HEK293 (cell line): ENCODE results near the gene TECPR2.

ENCODE experiments used
- BCL11A ChIP-seq: fragments of 450-650 bp; formaldehyde crosslinking; IDR thresholded peaks from 2 replicates; pipeline ENCODE4 v1.5.1; 2016; ENCODE audit warnings: low read depth, missing biosample characterization, missing genetic modification characterization
- HOXC10 ChIP-seq: sonication (generic); formaldehyde crosslinking; IDR thresholded peaks from 2 replicates; pipeline ENCODE4 v1.8.1; 2023; ENCODE audit warnings: mild to moderate bottlenecking, missing genetic modification reagents
- IKZF3 ChIP-seq: fragments of 450-650 bp; IDR thresholded peaks from 2 replicates; pipeline ENCODE4 v1.5.0; 2018; ENCODE audit warnings: missing biosample characterization, mild to moderate bottlenecking, missing genetic modification characterization, moderate library complexity
- KLF10 ChIP-seq: fragments of 450-650 bp; IDR thresholded peaks from 2 replicates; pipeline ENCODE4 v1.5.1; 2018; ENCODE audit warnings: missing biosample characterization, mild to moderate bottlenecking, missing genetic modification characterization
- KLF16 ChIP-seq: fragments of 450-650 bp; formaldehyde crosslinking; IDR thresholded peaks from 2 replicates; pipeline ENCODE4 v1.5.1; 2017; ENCODE audit warnings: missing biosample characterization, missing genetic modification characterization
- PRDM1 ChIP-seq: fragments of 450-650 bp; formaldehyde crosslinking; IDR thresholded peaks from 2 replicates; pipeline ENCODE4; 2016; ENCODE audit warnings: missing biosample characterization, missing genetic modification characterization
- SCRT1 ChIP-seq: fragments of 450-650 bp; formaldehyde crosslinking; IDR thresholded peaks from 2 replicates; pipeline ENCODE4 v1.5.1; 2016; ENCODE audit warnings: missing biosample characterization, missing genetic modification characterization, borderline replicate concordance
- YY1 ChIP-seq: fragments of 450-650 bp; formaldehyde crosslinking; IDR thresholded peaks from 2 replicates; pipeline ENCODE4 v1.5.1; 2018; ENCODE audit warnings: missing biosample characterization, missing genetic modification characterization
- ZNF140 ChIP-seq: fragments of 450-650 bp; formaldehyde crosslinking; IDR thresholded peaks from 2 replicates; pipeline ENCODE4 v1.5.1; 2016; ENCODE audit warnings: missing biosample characterization, missing genetic modification characterization
- ZNF184 ChIP-seq: fragments of 450-650 bp; IDR thresholded peaks from 2 replicates; pipeline ENCODE4 v1.5.1; 2018; ENCODE audit warnings: missing biosample characterization, mild to moderate bottlenecking, missing genetic modification characterization
- ZNF2 ChIP-seq: fragments of 450-650 bp; formaldehyde crosslinking; IDR thresholded peaks from 2 replicates; pipeline ENCODE4 v1.5.1; 2016; ENCODE audit warnings: missing biosample characterization, missing genetic modification characterization
- ZNF211 ChIP-seq: fragments of 450-650 bp; formaldehyde crosslinking; IDR thresholded peaks from 2 replicates; pipeline ENCODE4 v1.5.1; 2016; ENCODE audit warnings: low read depth, missing biosample characterization, missing genetic modification characterization
- ZNF239 ChIP-seq: fragments of 450-650 bp; formaldehyde crosslinking; IDR thresholded peaks from 2 replicates; pipeline ENCODE4 v1.5.1; 2016; ENCODE audit warnings: missing biosample characterization, missing genetic modification characterization
- ZNF341 ChIP-seq: fragments of 450-650 bp; formaldehyde crosslinking; IDR thresholded peaks from 2 replicates; pipeline ENCODE4; 2016; ENCODE audit warnings: low read depth, missing biosample characterization, missing genetic modification characterization
- ZNF354C ChIP-seq: fragments of 450-650 bp; formaldehyde crosslinking; IDR thresholded peaks from 2 replicates; pipeline ENCODE4 v1.5.1; 2016; ENCODE audit warnings: missing biosample characterization, missing genetic modification characterization, low read depth, borderline replicate concordance
- ZNF366 ChIP-seq: fragments of 450-650 bp; formaldehyde crosslinking; conservative IDR thresholded peaks from 2 replicates; pipeline ENCODE4 v1.5.1; 2016; ENCODE audit warnings: missing biosample characterization, missing genetic modification characterization
- ZNF433 ChIP-seq: fragments of 450-650 bp; formaldehyde crosslinking; IDR thresholded peaks from 2 replicates; pipeline ENCODE4 v1.5.1; 2016; ENCODE audit warnings: missing biosample characterization, missing genetic modification characterization, low read depth
- ZNF514 ChIP-seq: fragments of 450-650 bp; formaldehyde crosslinking; IDR thresholded peaks from 2 replicates; pipeline ENCODE4 v1.5.1; 2016; ENCODE audit warnings: missing biosample characterization, missing genetic modification characterization
- ZNF561 ChIP-seq: fragments of 450-650 bp; IDR thresholded peaks from 2 replicates; pipeline ENCODE4 v1.5.1; 2018; ENCODE audit warnings: missing biosample characterization, missing genetic modification characterization, borderline replicate concordance
- ZNF610 ChIP-seq: fragments of 450-650 bp; formaldehyde crosslinking; IDR thresholded peaks from 2 replicates; pipeline ENCODE4 v1.5.1; 2016; ENCODE audit warnings: missing biosample characterization, missing genetic modification characterization, borderline replicate concordance
- ZNF623 ChIP-seq: fragments of 450-650 bp; formaldehyde crosslinking; IDR thresholded peaks from 2 replicates; pipeline ENCODE4 v1.5.1; 2016; ENCODE audit warnings: missing biosample characterization, missing genetic modification characterization
- ZNF677 ChIP-seq: fragments of 450-650 bp; IDR thresholded peaks from 2 replicates; pipeline ENCODE4 v1.5.0; 2018; ENCODE audit warnings: missing biosample characterization, mild to moderate bottlenecking, missing genetic modification characterization, moderate library complexity
- ZNF76 ChIP-seq: fragments of 450-650 bp; formaldehyde crosslinking; IDR thresholded peaks from 2 replicates; pipeline ENCODE4; 2016; ENCODE audit warnings: low read depth, missing biosample characterization, missing genetic modification characterization, borderline replicate concordance
- TF ChIP-seq, protein P1 (sequence below): fragments of 450-650 bp; formaldehyde crosslinking; IDR thresholded peaks from 2 replicates; pipeline ENCODE4 v1.5.1; 2016; ENCODE audit warnings: missing biosample characterization, missing genetic modification characterization
- TF ChIP-seq, protein P2 (sequence below): fragments of 450-650 bp; formaldehyde crosslinking; IDR thresholded peaks from 2 replicates; pipeline ENCODE4; 2016; ENCODE audit warnings: missing biosample characterization, missing genetic modification characterization
- TF ChIP-seq, protein P3 (sequence below): fragments of 450-650 bp; formaldehyde crosslinking; IDR thresholded peaks from 2 replicates; pipeline ENCODE4 v1.5.1; 2016; ENCODE audit warnings: missing biosample characterization, missing genetic modification characterization
- TF ChIP-seq, protein P4 (sequence below): fragments of 450-650 bp; formaldehyde crosslinking; IDR thresholded peaks from 2 replicates; pipeline ENCODE4 v1.5.1; 2016; ENCODE audit warnings: missing biosample characterization, missing genetic modification characterization
- TF ChIP-seq, protein P5 (sequence below): fragments of 450-650 bp; formaldehyde crosslinking; IDR thresholded peaks from 2 replicates; pipeline ENCODE4 v1.5.1; 2016; ENCODE audit warnings: missing biosample characterization, missing genetic modification characterization

Gene TECPR2

DNA sequence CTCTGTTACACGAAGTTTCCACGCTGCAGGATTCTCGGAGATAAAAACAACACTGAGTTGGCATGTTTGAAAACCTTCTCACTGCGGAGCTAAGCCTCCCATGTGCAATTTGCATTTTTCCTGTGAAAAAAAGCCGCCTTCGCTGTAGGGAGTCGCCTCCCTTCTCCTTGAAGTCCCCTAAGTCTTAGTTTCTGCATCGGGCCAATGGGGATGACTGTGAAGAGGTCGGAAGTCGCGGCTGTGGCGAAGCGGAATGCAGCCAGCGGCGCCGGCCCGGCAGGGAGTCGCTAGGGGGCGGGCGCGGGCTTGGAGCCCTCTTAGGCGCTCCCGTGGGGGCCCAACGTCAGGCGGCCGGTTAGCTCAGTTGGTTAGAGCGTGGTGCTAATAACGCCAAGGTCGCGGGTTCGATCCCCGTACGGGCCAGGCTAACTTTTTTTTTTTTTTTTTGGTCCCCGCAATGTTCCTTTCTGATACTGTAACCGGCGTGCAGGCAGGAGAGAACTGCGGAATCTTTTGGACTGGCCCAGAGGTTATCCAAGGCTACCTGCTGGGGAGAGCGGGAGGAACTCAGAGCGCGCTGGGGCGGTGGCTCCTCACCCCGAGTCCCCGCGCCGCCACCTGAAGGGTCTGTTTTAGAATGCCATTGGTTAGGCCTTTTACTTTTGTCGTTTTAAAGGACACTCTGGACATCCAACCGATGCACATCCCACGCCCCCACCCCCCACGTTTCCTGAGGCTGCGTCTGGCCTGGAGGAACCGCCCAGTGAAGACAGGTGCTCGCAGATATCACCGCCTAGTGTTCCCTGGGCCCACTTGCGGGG, 45.8 kb upstream of the TECPR2 start (continued):
- TF ChIP-seq, protein P1, sequence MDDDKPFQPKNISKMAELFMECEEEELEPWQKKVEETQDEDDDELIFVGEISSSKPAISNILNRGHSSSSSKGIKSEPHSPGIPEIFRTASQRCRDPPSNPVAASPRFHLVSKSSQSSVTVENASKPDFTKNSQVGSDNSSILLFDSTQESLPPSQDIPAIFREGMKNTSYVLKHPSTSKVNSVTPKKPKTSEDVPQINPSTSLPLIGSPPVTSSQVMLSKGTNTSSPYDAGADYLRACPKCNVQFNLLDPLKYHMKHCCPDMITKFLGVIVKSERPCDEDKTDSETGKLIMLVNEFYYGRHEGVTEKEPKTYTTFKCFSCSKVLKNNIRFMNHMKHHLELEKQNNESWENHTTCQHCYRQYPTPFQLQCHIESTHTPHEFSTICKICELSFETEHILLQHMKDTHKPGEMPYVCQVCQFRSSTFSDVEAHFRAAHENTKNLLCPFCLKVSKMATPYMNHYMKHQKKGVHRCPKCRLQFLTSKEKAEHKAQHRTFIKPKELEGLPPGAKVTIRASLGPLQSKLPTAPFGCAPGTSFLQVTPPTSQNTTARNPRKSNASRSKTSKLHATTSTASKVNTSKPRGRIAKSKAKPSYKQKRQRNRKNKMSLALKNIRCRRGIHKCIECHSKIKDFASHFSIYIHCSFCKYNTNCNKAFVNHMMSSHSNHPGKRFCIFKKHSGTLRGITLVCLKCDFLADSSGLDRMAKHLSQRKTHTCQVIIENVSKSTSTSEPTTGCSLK (tag by site-specific recombination) = no peak
- TF ChIP-seq ZNF623 (tag by site-specific recombination) (no peak), HOXC10 (CRISPR knock-in tag) (no peak), PRDM1 (tag by site-specific recombination) (no peak), ZNF76 (peak; percentile 79), ZNF354C (tag by site-specific recombination) (no peak), KLF16 (tag by site-specific recombination) (peak; percentile 99), ZNF239 (tag by site-specific recombination) (peak; percentile 62; the same call in 1 of the 2 replicates), ZNF561 (peak; percentile 95), ZNF211 (tag by site-specific recombination) (no peak), ZNF514 (tag by site-specific recombination) (no peak), YY1 (tag by site-specific recombination) (peak; percentile 62), ZNF433 (no peak), ZNF184 (tag by site-specific recombination) (peak; percentile 83; the same call in 1 of the 2 replicates), SCRT1 (tag by site-specific recombination) (no peak), ZNF366 (peak; percentile 1; the same call in 1 of the 2 replicates), ZNF610 (tag by site-specific recombination) (peak; percentile 90), KLF10 (tag by site-specific recombination) (peak; percentile 84), IKZF3 (tag by site-specific recombination) (peak; percentile 83), ZNF341 (tag by site-specific recombination) (peak; percentile 19; the same call in 1 of the 2 replicates), ZNF677 (no peak), ZNF140 (no peak), ZNF2 (tag by site-specific recombination) (peak; percentile 93), BCL11A (tag by site-specific recombination) (peak; percentile 94)
- TF ChIP-seq, protein P2, sequence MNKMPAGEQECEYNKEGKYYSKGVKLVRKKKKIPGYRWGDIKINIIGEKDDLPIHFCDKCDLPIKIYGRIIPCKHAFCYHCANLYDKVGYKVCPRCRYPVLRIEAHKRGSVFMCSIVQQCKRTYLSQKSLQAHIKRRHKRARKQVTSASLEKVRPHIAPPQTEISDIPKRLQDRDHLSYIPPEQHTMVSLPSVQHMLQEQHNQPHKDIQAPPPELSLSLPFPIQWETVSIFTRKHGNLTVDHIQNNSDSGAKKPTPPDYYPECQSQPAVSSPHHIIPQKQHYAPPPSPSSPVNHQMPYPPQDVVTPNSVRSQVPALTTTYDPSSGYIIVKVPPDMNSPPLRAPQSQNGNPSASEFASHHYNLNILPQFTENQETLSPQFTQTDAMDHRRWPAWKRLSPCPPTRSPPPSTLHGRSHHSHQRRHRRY = no peak
- TF ChIP-seq, protein P3, sequence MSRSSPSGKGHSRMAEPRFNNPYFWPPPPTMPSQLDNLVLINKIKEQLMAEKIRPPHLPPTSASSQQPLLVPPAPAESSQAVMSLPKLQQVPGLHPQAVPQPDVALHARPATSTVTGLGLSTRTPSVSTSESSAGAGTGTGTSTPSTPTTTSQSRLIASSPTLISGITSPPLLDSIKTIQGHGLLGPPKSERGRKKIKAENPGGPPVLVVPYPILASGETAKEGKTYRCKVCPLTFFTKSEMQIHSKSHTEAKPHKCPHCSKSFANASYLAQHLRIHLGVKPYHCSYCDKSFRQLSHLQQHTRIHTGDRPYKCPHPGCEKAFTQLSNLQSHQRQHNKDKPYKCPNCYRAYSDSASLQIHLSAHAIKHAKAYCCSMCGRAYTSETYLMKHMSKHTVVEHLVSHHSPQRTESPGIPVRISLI = peak; percentile 98
- TF ChIP-seq, protein P4, sequence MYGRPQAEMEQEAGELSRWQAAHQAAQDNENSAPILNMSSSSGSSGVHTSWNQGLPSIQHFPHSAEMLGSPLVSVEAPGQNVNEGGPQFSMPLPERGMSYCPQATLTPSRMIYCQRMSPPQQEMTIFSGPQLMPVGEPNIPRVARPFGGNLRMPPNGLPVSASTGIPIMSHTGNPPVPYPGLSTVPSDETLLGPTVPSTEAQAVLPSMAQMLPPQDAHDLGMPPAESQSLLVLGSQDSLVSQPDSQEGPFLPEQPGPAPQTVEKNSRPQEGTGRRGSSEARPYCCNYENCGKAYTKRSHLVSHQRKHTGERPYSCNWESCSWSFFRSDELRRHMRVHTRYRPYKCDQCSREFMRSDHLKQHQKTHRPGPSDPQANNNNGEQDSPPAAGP (tag by site-specific recombination) = peak; percentile 96
- TF ChIP-seq, protein P5, sequence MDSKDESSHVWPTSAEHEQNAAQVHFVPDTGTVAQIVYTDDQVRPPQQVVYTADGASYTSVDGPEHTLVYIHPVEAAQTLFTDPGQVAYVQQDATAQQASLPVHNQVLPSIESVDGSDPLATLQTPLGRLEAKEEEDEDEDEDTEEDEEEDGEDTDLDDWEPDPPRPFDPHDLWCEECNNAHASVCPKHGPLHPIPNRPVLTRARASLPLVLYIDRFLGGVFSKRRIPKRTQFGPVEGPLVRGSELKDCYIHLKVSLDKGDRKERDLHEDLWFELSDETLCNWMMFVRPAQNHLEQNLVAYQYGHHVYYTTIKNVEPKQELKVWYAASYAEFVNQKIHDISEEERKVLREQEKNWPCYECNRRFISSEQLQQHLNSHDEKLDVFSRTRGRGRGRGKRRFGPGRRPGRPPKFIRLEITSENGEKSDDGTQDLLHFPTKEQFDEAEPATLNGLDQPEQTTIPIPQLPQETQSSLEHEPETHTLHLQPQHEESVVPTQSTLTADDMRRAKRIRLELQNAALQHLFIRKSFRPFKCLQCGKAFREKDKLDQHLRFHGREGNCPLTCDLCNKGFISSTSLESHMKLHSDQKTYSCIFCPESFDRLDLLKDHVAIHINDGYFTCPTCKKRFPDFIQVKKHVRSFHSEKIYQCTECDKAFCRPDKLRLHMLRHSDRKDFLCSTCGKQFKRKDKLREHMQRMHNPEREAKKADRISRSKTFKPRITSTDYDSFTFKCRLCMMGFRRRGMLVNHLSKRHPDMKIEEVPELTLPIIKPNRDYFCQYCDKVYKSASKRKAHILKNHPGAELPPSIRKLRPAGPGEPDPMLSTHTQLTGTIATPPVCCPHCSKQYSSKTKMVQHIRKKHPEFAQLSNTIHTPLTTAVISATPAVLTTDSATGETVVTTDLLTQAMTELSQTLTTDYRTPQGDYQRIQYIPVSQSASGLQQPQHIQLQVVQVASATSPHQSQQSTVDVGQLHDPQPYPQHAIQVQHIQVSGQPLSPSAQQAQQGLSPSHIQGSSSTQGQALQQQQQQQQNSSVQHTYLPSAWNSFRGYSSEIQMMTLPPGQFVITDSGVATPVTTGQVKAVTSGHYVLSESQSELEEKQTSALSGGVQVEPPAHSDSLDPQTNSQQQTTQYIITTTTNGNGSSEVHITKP (tag by site-specific recombination) = peak; percentile 99
